Activated CD8-positive, alpha-beta memory T cell treated with anti-CD3 and anti-CD28 coated beads for 48 hours (primary cell): ENCODE results near the gene FMO4.
"Not testable (repeated sequence)": the region's sequence is repeated elsewhere in the genome, so short reads cannot be mapped to it uniquely, and the experiment has no call there.

Source experiments
- DNase-seq, 3 experiments: peaks; one replicate each; pipeline ENCODE4 v3.0.0-alpha.2; 2020; ENCODE audit warnings: low read depth in 2 of 3, low spot score in 2 of 3

Gene FMO4

GRCh38 chr1:171384496-171384895, 70.5 kb downstream of the FMO4 start:
- no peak for DNase-seq

- no peak for DNase-seq
These were observed 75.2 kb downstream of the FMO4 start for GRCh38 chr1:171389171-171389570.

- not testable (repeated sequence) for DNase-seq
These were observed 76.8 kb downstream of the FMO4 start for GRCh38 chr1:171390740-171391139.
